Measurements from ENCODE around the gene PARD3.
A peak's percentile ranks its signal among the peaks of the same experiment; 100 is the strongest.

The PARD3 gene

GRCh38 chr10:34244756-34245484 is 570.2 kb downstream of the PARD3 start:
- TF ChIP-seq, protein P1, sequence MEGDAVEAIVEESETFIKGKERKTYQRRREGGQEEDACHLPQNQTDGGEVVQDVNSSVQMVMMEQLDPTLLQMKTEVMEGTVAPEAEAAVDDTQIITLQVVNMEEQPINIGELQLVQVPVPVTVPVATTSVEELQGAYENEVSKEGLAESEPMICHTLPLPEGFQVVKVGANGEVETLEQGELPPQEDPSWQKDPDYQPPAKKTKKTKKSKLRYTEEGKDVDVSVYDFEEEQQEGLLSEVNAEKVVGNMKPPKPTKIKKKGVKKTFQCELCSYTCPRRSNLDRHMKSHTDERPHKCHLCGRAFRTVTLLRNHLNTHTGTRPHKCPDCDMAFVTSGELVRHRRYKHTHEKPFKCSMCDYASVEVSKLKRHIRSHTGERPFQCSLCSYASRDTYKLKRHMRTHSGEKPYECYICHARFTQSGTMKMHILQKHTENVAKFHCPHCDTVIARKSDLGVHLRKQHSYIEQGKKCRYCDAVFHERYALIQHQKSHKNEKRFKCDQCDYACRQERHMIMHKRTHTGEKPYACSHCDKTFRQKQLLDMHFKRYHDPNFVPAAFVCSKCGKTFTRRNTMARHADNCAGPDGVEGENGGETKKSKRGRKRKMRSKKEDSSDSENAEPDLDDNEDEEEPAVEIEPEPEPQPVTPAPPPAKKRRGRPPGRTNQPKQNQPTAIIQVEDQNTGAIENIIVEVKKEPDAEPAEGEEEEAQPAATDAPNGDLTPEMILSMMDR (IDR thresholded peaks at IDR 0.05; ENCODE audit: low read depth, low read length), result no peak
- no peak overlapping the region for H3K4me3 ChIP-seq (replicated peaks in 1 of 2; ENCODE audit: low read depth in 2 of 2, low read length in 2 of 2)
- no peak for DNase-seq (ENCODE audit: low read depth in 2 of 2)

DNA sequence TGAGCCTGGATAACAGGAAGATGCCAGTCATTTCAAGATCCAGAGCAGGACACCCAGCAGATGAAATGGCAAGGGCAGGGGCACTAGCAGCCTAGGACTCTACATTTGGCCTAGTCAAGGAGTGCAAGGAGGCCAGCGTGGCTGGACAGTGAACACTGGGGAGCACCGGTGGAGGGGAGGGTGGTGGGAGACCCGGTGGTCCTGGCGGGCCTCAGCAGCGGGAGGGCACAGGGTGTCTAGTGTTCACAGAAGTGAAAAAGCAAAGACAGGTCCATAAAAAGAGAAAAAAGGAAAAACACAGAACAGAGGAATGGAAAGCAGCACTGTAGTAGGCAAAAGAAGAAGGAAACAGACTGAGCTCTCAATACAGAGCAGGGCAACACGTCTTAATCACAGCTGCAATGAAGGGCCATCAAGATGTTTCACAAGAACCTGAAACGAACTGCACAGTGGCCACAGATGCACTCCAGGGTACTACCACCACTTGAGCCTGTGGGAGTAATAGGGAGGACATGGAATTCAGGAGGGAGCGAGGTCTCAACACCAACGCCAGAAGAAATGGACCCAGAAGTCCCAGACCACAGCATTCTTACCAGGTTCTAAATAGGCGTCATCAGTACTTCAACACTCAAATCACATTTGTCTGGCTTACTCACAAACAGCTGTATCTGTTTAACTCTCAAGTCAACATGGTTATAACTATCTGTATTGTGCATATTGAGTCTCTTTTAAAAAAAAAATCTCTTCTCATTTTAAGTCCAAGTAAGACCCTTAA is 573.7 kb downstream of the PARD3 start:
- H3K4me3 ChIP-seq (replicated peaks in 1 of 2; ENCODE audit: low read depth in 2 of 2, low read length in 2 of 2), result no peak overlapping the region
- TF ChIP-seq, protein P1 (IDR thresholded peaks at IDR 0.05; ENCODE audit: low read depth, low read length), result no peak
- DNase-seq (ENCODE audit: low read depth in 2 of 2), result no peak

GRCh38 chr10:34240039-34240438 is 575.1 kb downstream of the PARD3 start:
- TF ChIP-seq, protein P1 (IDR thresholded peaks at IDR 0.05; ENCODE audit: low read depth, low read length), result no peak
- peak in 1 of 2 donors; percentile 57 for DNase-seq (ENCODE audit: low read depth in 2 of 2)
- H3K4me3 ChIP-seq (replicated peaks in 1 of 2; ENCODE audit: low read depth in 2 of 2, low read length in 2 of 2), result no peak overlapping the region

- TF ChIP-seq, protein P1 (IDR thresholded peaks at IDR 0.05; ENCODE audit: low read depth, low read length), result no peak
- DNase-seq (ENCODE audit: low read depth in 2 of 2), result no peak
- no peak overlapping the region for H3K4me3 ChIP-seq (replicated peaks in 1 of 2; ENCODE audit: low read depth in 2 of 2, low read length in 2 of 2)
These were observed 577.1 kb downstream of the PARD3 start for GRCh38 chr10:34237898-34238455.

GRCh38 chr10:34236931-34237330 is 578.2 kb downstream of the PARD3 start:
- no peak for DNase-seq (ENCODE audit: low read depth in 2 of 2)
- H3K4me3 ChIP-seq (replicated peaks in 1 of 2; ENCODE audit: low read depth in 2 of 2, low read length in 2 of 2), result no peak overlapping the region
- TF ChIP-seq, protein P1 (IDR thresholded peaks at IDR 0.05; ENCODE audit: low read depth, low read length), result no peak

DNA sequence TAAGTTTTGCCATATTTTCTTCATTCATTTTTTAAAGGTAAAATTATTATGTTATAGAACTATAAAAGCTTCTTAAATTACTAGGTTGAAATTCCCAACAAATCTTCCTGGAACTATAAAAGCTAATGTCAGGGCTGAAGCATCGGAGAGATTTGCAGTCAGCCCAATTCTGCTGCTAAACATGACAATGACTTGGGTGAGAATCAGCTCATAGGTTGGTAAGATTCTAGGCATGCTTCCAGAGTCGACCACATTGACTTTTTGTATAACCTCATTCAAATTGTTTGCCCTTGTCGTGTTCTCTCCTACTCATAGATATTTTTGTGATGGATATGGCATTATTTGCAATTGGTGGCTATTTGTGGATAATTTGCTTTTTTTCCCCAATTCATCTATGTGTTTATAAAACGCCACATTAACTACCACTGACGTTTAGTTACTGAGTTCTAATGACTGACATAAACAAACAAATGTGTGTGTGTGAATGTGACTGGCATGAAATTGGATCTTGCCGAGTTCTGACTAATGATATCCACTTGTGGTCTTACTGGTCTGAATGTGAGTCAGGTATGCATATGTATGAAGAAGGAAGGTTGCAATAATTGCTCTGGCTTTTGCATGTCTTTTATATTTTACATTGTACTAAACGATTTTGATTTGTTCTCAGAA is 579.8 kb downstream of the PARD3 start:
- TF ChIP-seq, protein P1 (IDR thresholded peaks at IDR 0.05; ENCODE audit: low read depth, low read length), result no peak
- H3K4me3 ChIP-seq (replicated peaks in 1 of 2; ENCODE audit: low read depth in 2 of 2, low read length in 2 of 2), result no peak overlapping the region
- DNase-seq (ENCODE audit: low read depth in 2 of 2), result peak; percentile 21 to 22
